IgD-negative memory B cell (primary cell): ENCODE data around the gene SH3GL3. TPM values are rescaled to one million over a fixed set of nuclear protein-coding genes. Genes with fewer than 3 reads are reported as not detected.
A peak's percentile ranks its signal among the peaks of the same experiment; 100 is the strongest.

ENCODE experiments used
- H3K27ac Mint-ChIP-seq, 3 donors: one replicate each; pipeline ENCODE4 v1.8.0; 2020 to 2022; ENCODE audit warnings: mild to moderate bottlenecking in 3 of 3, mixed read lengths in 3 of 3, moderate library complexity in 1 of 3
- H3K27me3 Mint-ChIP-seq: one replicate; pipeline ENCODE4 v1.8.0; 2021; ENCODE audit warnings: mixed read lengths
- H3K36me3 Mint-ChIP-seq: one replicate; pipeline ENCODE4 v1.8.0; 2020; ENCODE audit warnings: mild to moderate bottlenecking, mixed read lengths
- H3K4me1 Mint-ChIP-seq, 3 donors: one replicate each; pipeline ENCODE4 v1.8.0; 2020 to 2022; ENCODE audit warnings: mixed read lengths in 3 of 3, mild to moderate bottlenecking in 1 of 3
- H3K4me3 Mint-ChIP-seq, 4 donors: one replicate each; pipeline ENCODE4 v1.8.0; 2020 to 2022; ENCODE audit warnings: mild to moderate bottlenecking in 4 of 4, mixed read lengths in 4 of 4, moderate library complexity in 3 of 4
- H3K9me3 Mint-ChIP-seq, 3 donors: one replicate each; pipeline ENCODE4 v1.8.0; 2020 to 2021; ENCODE audit warnings: mixed read lengths in 3 of 3, mild to moderate bottlenecking in 1 of 3
- polyA plus RNA-seq: library from polyadenylated mRNA; unstranded; fragments of 300-500 nt; fragmentation: Illumina TruSeq; gene quantifications from one replicate; pipeline ENCODE4 v1.2.3, GENCODE V29; 2021

Gene SH3GL3
- polyA plus RNA-seq, 1 donor from 2014 or later, result not detected

DNA sequence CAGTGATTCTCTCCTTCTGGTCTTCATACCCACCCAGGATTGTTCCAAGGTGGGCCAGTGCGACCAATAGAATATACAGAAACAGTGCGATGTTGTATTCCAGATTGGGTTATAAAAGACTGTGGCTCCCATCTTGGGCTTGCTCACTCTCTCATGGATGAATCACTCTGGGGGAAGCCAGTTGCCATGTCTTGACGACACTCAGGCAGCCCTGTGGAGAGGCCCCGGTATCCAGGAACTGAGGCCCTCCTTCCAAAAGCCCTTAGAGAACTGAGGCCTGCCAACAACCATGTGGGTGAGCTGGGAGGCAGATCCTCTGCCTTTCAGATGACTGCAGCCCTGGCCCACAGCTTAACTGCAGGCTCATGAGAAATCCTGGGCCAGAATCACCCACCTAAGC is 57.2 kb downstream of the SH3GL3 start:
- Mint-ChIP-seq H3K36me3 (peaks cover 3% of the 10 kb centered on the region), H3K27ac (no peak overlapping the region), H3K4me3 (no peak overlapping the region), H3K9me3 (peaks cover 0 to 7% (median 3%) of the 10 kb centered on the region in 3 donors), H3K27me3 (no peaks in the 10 kb centered on the region), H3K4me1 (no peaks in the 10 kb centered on the region)

DNA sequence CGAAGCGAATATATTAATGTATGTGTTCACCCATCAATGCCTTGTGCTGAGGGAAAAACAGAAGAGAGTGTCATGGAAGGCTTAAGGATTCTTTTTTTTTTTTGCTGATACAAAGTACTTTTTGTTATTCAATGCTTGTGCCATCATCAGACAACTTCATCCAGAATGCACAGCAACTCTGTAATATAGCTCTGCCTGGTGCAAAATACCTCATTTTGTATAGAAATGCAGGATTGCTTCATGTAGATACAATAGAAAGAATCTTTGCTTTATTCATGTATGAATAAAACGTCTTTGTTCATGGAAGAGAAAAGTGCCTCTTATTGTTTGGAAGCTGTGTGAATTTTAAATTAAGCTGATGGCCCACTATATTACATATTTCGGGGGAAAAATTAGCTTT is 62.9 kb downstream of the SH3GL3 start:
- H3K36me3 Mint-ChIP-seq, result peaks cover 3% of the 10 kb centered on the region
- H3K9me3 Mint-ChIP-seq, result peaks cover 0 to 2% (median 0%) of the 10 kb centered on the region in 3 donors
- H3K27me3 Mint-ChIP-seq, result no peaks in the 10 kb centered on the region
- no peak overlapping the region for H3K27ac Mint-ChIP-seq
- H3K4me3 Mint-ChIP-seq, result no peak overlapping the region
- no peaks in the 10 kb centered on the region for H3K4me1 Mint-ChIP-seq

DNA sequence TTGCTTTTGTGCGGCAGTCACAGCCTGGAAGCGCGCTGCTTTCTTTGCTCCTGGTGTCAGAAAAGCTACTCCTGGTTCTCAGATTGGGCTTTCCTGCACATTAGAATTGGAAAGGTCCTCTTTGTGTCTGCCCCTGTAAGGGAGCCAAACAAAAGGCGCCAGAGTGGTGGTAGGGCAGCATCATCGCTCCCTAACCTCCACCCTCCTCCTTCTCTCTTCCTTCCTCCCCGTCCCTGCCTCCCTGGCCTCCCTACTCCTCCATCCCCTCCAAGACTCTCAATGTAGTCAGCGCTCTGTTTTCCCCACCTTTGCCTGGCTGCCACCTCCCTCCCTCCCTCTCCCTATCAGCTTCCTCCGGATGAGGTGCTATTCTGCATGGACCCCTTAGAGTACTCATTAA is 65.3 kb downstream of the SH3GL3 start:
- peaks cover 5% of the 10 kb centered on the region for H3K36me3 Mint-ChIP-seq

DNA sequence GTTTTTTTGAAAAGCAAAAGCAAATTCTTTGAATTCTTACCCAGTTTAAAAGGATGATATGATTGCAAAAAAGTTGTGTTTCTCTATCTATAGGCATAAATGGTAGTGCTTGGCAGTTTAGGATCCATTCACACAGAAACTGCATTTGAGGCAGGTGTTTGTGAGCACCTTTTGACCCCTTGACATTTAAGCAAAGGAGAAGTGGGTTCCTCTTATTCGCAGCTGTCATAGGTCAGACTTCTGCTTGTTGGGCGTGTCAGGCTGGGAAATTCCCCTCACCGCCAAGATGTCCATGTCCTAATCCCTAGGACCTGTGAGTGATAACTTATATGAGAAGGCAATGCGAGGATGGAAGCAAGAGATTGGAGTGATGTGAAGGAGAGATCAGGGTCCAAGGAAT is 67.4 kb downstream of the SH3GL3 start:
- H3K27me3 Mint-ChIP-seq, result no peaks in the 10 kb centered on the region
- H3K27ac Mint-ChIP-seq, result no peak overlapping the region
- H3K9me3 Mint-ChIP-seq, result no peaks in the 10 kb centered on the region
- H3K4me3 Mint-ChIP-seq, result no peak overlapping the region
- H3K4me1 Mint-ChIP-seq, result no peaks in the 10 kb centered on the region
- H3K36me3 Mint-ChIP-seq, result peaks cover 1% of the 10 kb centered on the region

More for the DNA sequence above, 65.3 kb downstream of the SH3GL3 start:
- no peak overlapping the region for H3K4me3 Mint-ChIP-seq
- H3K27me3 Mint-ChIP-seq, result no peaks in the 10 kb centered on the region
- H3K27ac Mint-ChIP-seq, result no peak overlapping the region
- no peaks in the 10 kb centered on the region for H3K4me1 Mint-ChIP-seq
- H3K9me3 Mint-ChIP-seq, result peaks cover 0 to 2% (median 0%) of the 10 kb centered on the region in 3 donors

DNA sequence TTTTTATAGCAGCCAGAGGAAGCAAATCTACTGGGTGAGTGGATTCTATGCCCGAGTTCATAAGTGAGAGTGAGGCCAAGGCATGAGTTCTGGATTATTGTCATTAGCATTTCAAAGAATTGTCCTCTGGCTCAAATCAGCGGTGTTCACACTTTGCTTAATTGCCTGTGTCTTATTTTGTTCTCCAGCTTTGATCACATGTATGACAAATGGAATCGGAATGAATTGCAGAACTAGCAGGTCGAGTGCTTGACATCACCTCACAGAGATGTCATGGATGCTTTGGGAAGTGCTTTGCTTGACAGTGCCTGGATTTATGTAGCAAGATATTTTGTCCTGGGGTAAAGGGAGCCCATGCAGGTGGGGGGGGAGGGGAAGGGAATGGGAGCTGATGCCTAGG is 68.0 kb downstream of the SH3GL3 start:
- H3K4me1 Mint-ChIP-seq, result no peaks in the 10 kb centered on the region
- no peaks in the 10 kb centered on the region for H3K27me3 Mint-ChIP-seq

DNA sequence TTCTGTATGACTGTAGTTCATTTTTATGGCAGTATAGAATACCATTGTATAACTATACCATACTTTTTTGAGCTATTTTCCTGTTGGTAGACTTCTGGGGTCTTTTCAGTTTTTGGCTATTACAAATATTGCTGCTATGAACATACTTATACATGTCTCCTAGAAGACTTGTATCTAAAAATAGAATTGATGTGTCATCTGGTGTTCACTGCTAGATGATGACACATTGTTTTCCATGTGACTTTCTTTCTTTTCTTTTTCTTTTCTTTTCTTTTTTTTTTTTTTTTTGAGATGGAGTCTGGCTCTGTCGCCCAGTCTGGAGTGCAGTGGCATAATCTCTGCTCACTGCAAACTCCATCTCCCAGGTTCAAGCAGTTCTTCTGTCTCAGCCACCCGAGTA is 69.8 kb downstream of the SH3GL3 start:
- Mint-ChIP-seq H3K4me1 (no peaks in the 10 kb centered on the region), H3K9me3 (peaks cover 0 to 2% (median 0%) of the 10 kb centered on the region in 3 donors), H3K4me3 (no peak overlapping the region), H3K27ac (no peak overlapping the region), H3K36me3 (peaks cover 1% of the 10 kb centered on the region), H3K27me3 (no peaks in the 10 kb centered on the region)

More for the DNA sequence above, 68.0 kb downstream of the SH3GL3 start:
- Mint-ChIP-seq H3K27ac (no peak overlapping the region), H3K36me3 (peaks cover 1% of the 10 kb centered on the region), H3K9me3 (no peaks in the 10 kb centered on the region), H3K4me3 (no peak overlapping the region)

DNA sequence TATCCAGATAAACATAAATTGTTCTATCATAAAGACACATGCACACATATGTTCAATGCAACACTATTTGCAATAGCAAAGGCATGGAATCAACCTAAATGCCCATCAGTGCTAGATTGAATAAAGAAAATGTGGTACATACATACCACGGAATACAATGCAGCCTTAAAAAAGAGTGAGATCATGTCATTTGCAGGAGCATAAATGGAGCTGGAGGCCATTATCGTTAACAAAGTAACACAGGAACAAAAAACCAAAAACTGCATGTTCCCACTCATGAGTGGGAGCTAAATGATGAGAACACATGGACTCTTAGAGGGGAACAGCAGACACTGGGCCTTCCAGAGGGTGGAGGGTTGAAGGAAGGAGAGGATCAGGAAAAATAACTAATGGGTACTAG is 79.2 kb downstream of the SH3GL3 start:
- Mint-ChIP-seq H3K4me3 (no peak overlapping the region), H3K36me3 (peaks cover 2% of the 10 kb centered on the region), H3K27ac (no peak overlapping the region), H3K9me3 (peaks cover 2 to 13% (median 10%) of the 10 kb centered on the region in 3 donors), H3K27me3 (no peaks in the 10 kb centered on the region), H3K4me1 (peaks cover 0 to 1% (median 0%) of the 10 kb centered on the region in 3 donors)

DNA sequence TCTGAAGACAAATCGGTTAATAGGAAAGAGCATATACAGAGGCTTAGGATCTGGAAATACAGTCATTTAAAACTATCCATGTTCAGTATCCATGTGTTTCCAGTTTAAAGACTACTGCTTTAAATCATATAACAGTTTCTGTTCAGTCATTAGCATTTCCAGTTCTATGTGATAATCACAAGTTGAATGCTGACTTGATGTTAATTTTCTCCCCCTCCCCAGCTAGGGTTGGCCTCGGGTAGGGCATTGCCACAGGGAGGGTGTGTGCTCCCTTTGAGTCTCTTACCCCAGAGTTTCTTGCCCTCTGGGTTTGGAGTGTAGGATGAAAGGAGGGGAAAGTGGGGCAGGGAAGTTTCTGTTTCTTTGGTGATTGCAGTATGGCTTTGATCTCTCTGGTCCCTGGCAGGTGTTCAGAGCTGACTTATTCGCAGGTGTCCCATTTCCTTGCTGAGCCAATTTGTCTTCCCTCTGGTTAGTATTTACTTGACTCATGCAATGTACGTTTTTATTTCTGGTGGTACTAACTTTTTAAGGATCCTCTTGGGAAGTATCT is 86.3 kb downstream of the SH3GL3 start:
- H3K36me3 Mint-ChIP-seq, result no peaks in the 10 kb centered on the region
- peaks cover 0 to 2% (median under 1%) of the 10 kb centered on the region in 3 donors for H3K9me3 Mint-ChIP-seq
- no peaks in the 10 kb centered on the region for H3K27me3 Mint-ChIP-seq
- no peak overlapping the region for H3K27ac Mint-ChIP-seq
- no peaks in the 10 kb centered on the region for H3K4me1 Mint-ChIP-seq
- no peak overlapping the region for H3K4me3 Mint-ChIP-seq

DNA sequence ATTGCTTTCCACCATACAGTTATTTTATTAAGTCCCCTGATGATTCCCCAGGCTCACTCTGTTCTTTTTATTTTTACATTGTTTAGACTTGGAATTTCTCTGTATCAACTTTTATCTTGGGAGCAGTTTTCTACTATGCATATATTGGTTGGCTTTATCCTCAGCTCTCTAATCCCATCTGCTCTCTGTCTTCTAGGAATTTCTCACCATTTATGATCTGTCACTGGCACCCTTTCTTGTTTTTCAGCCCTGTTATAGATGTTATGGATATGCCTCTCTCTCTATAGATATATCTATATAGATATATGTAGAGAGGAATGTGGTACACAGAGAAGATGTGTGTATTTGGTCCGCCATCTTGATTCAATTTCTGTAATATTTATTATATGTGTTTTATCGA is 90.5 kb downstream of the SH3GL3 start:
- Mint-ChIP-seq H3K27me3 (no peaks in the 10 kb centered on the region), H3K9me3 (no peaks in the 10 kb centered on the region), H3K36me3 (no peaks in the 10 kb centered on the region), H3K27ac (peak overlapping the region in 1 of 3 donors; percentile 2), H3K4me1 (no peaks in the 10 kb centered on the region), H3K4me3 (no peak overlapping the region)

DNA sequence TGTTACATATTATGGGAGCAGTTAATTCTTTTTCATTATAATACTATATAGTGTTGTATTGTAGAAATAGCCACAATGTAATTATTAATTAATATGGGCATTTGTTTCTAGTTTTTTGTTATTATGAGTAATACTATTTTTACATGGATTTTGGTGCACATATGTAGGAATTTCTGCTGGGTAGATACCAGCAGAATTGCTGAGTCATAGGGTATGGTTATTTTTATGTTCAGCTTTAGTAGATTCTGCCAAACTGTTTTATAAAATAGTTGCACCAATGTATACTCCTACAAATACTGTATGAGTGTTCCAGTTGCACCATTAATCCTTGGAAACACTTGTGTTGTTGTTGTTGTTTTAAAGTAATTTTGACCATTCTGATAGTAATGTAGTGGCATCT is 91.5 kb downstream of the SH3GL3 start:
- Mint-ChIP-seq H3K27ac (no peak overlapping the region), H3K4me1 (no peaks in the 10 kb centered on the region), H3K4me3 (no peak overlapping the region), H3K27me3 (no peaks in the 10 kb centered on the region), H3K36me3 (no peaks in the 10 kb centered on the region), H3K9me3 (peaks cover 0 to 6% (median 4%) of the 10 kb centered on the region in 3 donors)

DNA sequence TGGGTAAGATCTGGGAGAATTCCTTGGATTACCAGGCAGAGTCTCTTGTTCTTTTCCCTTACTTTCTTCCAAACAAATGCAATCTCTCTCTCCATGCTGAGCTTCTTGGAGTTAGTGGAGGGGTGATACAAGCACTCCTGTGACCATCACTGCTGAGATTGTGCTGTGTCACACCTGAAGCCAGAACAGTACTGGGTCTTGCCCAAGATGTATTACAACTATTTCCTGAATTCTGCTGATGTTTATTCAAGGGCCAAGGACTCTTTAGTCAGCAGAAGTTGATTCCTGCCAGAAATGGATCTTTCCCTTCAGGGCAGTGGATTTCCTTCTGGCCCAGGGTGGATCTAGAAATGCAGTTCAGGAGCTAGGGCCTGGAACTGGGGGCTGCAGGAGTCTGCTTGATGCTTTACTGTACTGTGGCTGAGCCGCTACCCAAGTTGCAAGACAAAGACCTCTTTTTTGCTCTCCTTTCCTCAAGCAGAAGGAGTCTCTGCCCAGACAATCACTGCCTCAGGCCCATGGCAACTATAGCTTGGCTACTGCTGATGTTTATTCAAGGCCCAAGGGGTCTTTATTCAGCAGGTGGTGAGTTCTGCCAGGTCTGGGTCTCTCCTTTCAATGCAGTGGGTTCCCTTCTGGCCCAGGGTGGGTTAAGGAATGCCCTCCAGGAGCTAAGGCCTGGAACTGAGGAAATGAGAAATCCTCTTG is 98.8 kb downstream of the SH3GL3 start:
- H3K36me3 Mint-ChIP-seq, result no peaks in the 10 kb centered on the region

DNA sequence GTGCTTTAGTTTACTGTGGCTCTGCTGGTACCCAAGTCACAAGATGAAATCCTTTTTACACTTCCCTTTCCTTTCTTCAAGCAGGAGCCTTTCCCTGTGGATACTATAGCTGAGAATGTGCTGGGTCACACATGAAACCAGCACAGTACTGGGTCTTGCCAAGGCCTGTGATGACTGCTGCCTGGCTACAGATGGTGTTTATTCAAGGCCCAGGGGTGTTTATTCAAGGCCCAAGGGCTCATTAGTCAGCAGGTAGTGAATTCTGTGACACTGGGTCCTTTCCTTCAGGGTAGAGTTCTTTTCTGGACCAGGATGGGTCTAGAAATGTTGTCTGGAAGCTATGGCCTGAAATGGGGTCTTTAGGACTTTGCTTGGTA is 99.4 kb downstream of the SH3GL3 start:
- H3K4me1 Mint-ChIP-seq, result peaks cover 0 to 1% (median 0%) of the 10 kb centered on the region in 3 donors
- no peak overlapping the region for H3K27ac Mint-ChIP-seq
- H3K9me3 Mint-ChIP-seq, result peaks cover 0 to 16% (median 9%) of the 10 kb centered on the region in 3 donors
- H3K36me3 Mint-ChIP-seq, result no peaks in the 10 kb centered on the region
- no peaks in the 10 kb centered on the region for H3K27me3 Mint-ChIP-seq
- H3K4me3 Mint-ChIP-seq, result no peak overlapping the region

More for the DNA sequence above, 98.8 kb downstream of the SH3GL3 start:
- no peak overlapping the region for H3K27ac Mint-ChIP-seq
- H3K9me3 Mint-ChIP-seq, result peaks cover 0 to 16% (median 9%) of the 10 kb centered on the region in 3 donors
- peak overlapping the region in 1 of 4 donors; percentile 23 for H3K4me3 Mint-ChIP-seq
- H3K4me1 Mint-ChIP-seq, result peaks cover 0 to 1% (median 0%) of the 10 kb centered on the region in 3 donors
- H3K27me3 Mint-ChIP-seq, result no peaks in the 10 kb centered on the region

DNA sequence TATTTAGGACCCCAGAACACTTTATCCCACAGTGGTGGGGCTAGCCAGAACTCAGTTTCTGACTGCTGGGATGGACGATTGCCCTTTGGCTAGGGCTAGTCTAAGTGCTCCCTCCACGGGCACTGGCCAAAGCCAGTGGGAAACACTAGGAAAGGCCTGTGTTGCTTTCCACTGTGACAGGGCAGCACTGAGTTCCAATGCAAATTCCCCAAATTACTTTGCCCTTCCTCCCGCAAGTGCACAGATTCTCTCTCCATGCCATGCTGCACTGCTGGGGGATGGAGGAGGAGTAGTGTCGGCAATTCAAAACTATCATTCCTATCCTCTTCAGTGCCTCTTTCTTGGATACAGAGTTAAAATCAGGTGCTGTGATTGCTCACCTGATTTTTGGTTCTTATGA is 100.0 kb downstream of the SH3GL3 start:
- peaks cover 0 to 16% (median 9%) of the 10 kb centered on the region in 3 donors for H3K9me3 Mint-ChIP-seq
- H3K36me3 Mint-ChIP-seq, result no peaks in the 10 kb centered on the region
- no peaks in the 10 kb centered on the region for H3K27me3 Mint-ChIP-seq
- no peak overlapping the region for H3K27ac Mint-ChIP-seq
- no peak overlapping the region for H3K4me3 Mint-ChIP-seq
- H3K4me1 Mint-ChIP-seq, result peaks cover 0 to 1% (median 0%) of the 10 kb centered on the region in 3 donors

DNA sequence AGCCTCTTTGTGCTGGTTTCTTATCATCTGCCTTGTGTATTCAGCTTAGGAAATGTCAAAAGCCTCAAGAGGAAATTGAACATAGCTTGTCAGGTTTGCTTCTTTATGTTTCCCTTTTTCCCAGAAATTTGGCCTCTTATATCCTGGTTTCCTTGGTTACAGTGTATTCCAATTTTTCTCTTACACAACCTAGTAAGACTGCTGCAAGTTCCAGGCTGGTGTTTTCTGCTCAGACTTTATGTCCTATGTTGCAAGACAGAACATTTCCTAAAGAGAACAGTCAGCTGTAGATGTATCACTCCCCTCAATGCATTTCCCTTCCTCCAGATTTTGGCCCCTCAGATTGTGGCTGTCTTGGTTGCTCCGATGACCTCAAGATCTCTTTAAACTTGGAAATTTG is 102.5 kb downstream of the SH3GL3 start:
- Mint-ChIP-seq H3K36me3 (no peaks in the 10 kb centered on the region), H3K4me1 (peaks cover 0 to 1% (median 0%) of the 10 kb centered on the region in 3 donors), H3K4me3 (no peak overlapping the region), H3K27ac (no peak overlapping the region), H3K27me3 (no peaks in the 10 kb centered on the region), H3K9me3 (peaks cover 0 to 10% (median 4%) of the 10 kb centered on the region in 3 donors)

DNA sequence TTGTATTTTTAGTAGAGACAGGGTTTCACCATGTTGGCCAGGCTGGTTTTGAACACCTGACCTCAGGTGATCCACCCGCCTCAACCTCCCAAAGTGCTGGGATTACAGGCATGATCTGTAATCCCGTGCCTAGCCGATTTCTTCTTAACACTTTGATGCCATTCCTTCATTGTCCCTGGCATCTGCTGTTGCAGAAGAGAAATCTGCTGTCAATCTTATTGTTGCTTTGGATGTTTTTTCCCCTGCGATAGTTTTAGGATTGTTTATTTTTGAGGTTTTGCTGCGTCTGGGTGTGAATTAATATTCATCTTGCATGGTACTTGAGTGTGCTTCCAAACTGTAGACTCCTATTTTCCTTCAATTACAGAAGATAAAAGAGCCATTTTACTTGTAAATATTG is 107.4 kb downstream of the SH3GL3 start:
- no peak overlapping the region for H3K4me3 Mint-ChIP-seq
- peaks cover 0 to 3% (median 3%) of the 10 kb centered on the region in 3 donors for H3K4me1 Mint-ChIP-seq
- H3K36me3 Mint-ChIP-seq, result no peaks in the 10 kb centered on the region

DNA sequence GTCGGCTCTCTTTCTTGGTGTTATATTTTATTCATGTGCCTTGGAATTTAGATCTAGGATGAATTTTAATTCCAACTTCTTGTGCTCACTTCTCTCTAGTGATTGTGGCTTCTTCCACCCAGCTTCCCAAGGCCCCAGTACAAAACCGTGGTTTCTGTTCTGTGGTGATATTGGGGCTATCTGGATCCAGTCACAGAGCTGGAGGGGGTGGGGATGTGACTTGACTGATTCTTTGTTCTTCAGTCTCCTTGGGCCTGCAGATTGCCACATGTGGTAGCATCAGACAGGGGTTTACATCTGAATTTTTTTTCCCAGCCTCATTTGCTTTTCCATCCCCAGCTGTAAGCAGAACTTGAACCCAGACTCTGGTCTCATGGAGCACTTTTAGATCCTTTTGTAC is 108.2 kb downstream of the SH3GL3 start:
- no peaks in the 10 kb centered on the region for H3K36me3 Mint-ChIP-seq
- H3K4me1 Mint-ChIP-seq, result peaks cover 0 to 3% (median 3%) of the 10 kb centered on the region in 3 donors
- no peak overlapping the region for H3K4me3 Mint-ChIP-seq
- H3K27ac Mint-ChIP-seq, result no peak overlapping the region
- no peaks in the 10 kb centered on the region for H3K27me3 Mint-ChIP-seq
- no peaks in the 10 kb centered on the region for H3K9me3 Mint-ChIP-seq

More for the DNA sequence above, 107.4 kb downstream of the SH3GL3 start:
- Mint-ChIP-seq H3K27me3 (no peaks in the 10 kb centered on the region), H3K27ac (no peak overlapping the region), H3K9me3 (no peaks in the 10 kb centered on the region)
